GM12892 (cell line): ENCODE results near the gene DCLRE1B.
"Not testable (repeated sequence)": the region's sequence is repeated elsewhere in the genome, so short reads cannot be mapped to it uniquely, and the experiment has no call there.

Source experiments
- DNase-seq: peaks from one replicate; pipeline ENCODE4 v3.0.0; 2011; ENCODE audit not compliant: insufficient read length
- FAIRE-seq: peaks from 2 replicates; lab custom pipeline; 2011; peaks lifted over from hg19 to GRCh38; lab: Jason Lieb, UNC
- POLR2A ChIP-seq: IDR thresholded peaks from 2 replicates; pipeline ENCODE4 v1.6.1; 2011; ENCODE audit warnings: low read depth, low read length, control low read depth
- POLR2AphosphoS5 ChIP-seq: IDR thresholded peaks from 2 replicates; pipeline ENCODE4 v1.6.1; 2011; ENCODE audit warnings: low read depth, low read length, control low read depth
- TAF1 ChIP-seq: IDR thresholded peaks from 2 replicates; pipeline ENCODE4 v1.6.1; 2011; ENCODE audit warnings: low read depth, mild to moderate bottlenecking, control low read depth, low read length, borderline replicate concordance

DCLRE1B gene

DNA sequence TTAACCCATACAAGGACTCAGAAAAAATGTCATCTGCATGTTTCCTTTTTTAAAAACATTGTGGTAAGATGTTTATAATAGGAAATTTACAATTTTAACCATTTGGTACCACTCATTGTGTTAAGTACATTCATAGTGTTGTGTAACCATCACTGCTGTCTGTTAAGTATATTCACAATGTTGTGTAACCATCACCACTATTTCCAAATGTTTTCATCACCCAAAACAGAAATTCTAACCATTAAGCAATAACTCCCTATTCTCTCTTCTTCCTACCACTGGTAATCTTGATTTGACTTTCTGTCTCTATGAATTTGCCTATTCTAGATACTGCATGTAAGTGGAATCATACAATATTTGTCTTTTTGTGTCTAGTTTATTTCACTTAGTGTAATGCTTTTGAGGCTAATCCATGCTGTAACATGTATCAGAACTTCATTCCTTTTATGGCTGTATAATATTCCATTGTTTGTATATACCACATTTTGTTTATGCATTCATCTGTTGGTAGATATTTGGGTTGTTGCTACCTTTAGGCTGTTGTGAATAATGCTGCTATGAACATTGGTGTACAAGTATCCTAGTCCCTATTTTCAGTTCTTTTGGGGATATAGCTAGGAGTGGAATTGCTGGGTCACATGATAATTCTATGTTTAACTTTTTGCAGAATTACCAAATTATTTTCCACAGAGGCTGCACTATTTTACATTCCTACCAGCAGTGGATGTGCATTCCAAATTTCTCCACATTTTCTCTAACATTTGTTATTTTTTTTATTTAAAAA lies 38.1 kb downstream of the DCLRE1B start:
- FAIRE-seq (no peak), DNase-seq (no peak)

DNA sequence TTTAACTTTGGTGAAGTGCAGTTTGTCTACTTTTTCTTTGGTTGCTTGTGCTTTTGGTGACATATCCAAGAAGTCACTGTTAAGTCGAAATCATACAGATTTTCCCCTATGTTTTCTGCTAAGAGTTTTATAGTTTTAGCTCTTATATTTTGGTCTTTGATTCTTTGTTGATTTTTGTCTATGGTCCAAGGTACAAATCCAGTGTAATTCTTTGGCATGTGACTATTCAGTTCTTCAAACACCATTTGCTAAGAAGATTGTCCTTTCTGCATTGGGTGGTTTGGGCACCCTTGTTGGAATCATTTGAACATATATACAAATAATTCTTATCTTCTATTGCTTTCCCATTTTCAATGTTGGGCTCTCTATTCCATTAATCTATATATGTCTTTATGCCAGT lies 40.2 kb downstream of the DCLRE1B start:
- no peak for TF ChIP-seq TAF1
- TF ChIP-seq POLR2AphosphoS5 = no peak
- no peak for FAIRE-seq
- no peak for DNase-seq

More for the DNA sequence above, 38.1 kb downstream of the DCLRE1B start:
- TF ChIP-seq POLR2A = no peak
- TF ChIP-seq POLR2AphosphoS5 = no peak
- TF ChIP-seq TAF1 = no peak

DNA sequence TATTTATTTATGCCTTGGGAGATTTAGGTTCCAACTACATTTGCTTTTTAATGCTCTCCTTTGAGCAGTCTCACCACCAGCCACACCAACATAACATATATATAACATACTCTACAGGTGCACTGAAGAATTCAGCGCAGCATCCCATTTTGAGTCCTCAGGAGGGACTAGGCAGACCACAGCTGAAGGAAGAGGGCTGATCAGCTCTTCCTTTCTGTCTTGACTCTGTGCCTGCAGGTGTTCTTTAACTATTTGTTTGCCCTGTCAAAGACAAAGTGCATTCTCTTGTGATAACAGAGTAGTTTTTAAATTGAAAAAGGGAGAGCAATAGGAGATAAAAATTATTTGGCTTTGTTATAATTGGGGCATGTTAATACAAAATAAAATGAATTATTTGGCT lies 41.0 kb downstream of the DCLRE1B start:
- no peak for FAIRE-seq
- DNase-seq = no peak
- TF ChIP-seq POLR2A (no peak), POLR2AphosphoS5 (no peak), TAF1 (no peak)

DNA sequence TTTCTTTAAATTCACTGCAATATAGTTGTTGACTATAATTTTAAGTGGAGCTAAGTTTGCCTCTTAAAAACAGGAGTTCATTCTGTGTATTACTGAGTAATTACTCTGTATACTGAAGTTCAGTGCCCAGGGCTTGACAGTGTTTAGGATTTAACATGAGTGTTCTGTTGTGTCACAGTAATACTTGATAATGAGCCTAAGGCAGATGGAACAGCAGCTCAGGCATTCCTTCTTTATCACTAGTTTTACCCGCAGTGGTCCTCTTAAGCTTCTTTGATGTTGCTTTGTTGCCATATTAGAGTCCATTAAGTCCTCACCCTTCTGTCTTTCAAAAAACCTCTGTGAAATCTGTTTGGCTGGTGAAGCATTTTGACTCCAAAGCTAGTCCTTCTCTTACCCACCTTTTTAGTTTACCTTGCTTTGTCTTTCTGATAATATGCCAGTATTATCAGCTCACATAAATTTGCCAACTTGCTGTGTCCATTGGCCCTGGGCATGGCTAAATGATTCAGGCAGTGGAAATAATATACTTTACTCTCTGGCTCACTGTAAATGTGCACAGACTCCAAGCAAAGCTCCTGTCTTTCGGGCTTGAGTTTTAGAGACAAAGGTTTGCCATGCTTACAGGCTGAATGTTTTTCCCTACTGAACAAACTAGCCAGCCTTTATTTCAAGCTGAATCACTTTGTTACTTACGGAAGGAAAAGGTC lies 41.7 kb downstream of the DCLRE1B start:
- FAIRE-seq (no peak), DNase-seq (no peak)
- TF ChIP-seq TAF1 = no peak
- TF ChIP-seq POLR2AphosphoS5 = no peak
- TF ChIP-seq POLR2A = no peak

DNA sequence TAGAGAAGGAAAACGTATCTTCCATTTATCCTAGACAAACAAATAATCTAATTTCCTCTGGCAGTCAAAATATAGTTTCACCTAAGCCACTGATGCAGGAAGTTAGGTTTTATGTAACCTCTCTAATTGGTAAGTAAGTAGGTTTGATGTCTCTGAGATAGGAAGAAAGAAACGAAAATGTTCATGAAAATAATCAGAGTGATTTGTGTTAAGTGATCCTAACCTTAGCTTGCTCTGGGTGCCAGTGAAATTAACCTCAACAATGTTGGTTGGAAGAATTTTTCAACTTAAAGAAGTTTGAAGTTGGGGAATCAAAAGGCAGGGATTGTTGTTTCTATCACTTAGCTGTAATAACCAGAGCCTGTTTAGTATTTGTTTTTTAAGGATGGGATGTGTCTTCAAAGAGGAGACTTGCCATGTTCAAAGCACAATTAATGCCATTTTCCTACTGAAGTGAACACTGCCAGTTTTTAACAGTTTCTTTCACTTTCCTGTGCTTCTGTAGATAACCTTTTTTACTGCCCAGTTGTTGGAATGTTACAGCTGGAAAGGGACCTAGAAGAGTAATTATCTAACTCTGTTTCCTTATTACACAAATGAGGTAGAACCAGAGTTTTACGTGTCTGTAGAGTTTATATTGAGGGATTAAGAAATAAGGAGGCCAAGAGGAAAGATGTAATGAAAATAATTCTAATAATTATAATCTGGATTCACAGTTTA lies 42.4 kb downstream of the DCLRE1B start:
- FAIRE-seq = no peak
- TF ChIP-seq POLR2AphosphoS5 = no peak
- no peak for TF ChIP-seq POLR2A
- no peak for TF ChIP-seq TAF1
- DNase-seq = no peak

DNA sequence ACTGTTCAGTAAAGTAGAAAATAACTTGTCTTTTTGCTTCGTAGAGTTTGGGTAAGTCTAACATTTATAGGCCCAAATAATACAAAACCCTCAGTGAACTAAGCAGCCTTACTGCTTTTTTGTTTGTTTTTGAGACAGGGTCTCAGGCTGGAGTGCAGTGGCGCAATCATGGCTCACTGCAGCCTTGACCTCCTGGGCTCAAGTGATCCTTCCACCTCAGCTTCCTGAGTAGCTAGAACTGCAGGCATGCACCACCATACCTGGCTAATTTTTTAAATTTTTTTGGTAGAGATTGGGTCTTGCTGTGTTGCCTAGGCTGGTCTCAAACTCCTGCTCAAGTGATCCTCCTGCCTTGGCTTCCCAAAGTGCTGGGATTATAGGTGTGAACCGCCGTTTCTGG lies 43.0 kb downstream of the DCLRE1B start:
- DNase-seq, FAIRE-seq: not testable (repeated sequence)

DNA sequence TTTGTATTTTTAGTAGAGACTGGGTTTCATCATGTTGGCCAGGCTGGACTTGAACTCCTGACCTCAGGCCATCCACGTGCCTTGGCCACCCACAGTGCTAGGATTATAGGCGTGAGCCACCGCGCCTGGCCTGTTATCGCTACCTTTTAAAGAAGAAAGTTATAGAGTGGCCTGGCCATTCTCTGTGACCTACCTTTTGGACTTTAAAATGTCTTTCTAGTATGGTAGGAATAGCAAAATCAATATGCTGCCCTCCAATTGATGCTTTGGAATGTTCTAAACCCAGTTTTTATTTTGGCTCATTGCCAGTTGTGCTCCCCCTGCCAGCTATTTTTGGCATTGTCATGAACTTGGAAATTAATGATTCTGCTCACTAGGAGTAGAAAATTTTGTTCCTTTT lies 43.9 kb downstream of the DCLRE1B start:
- DNase-seq = no peak
- TF ChIP-seq TAF1 = no peak
- TF ChIP-seq POLR2A = no peak
- TF ChIP-seq POLR2AphosphoS5 = no peak
- FAIRE-seq = no peak

DNA sequence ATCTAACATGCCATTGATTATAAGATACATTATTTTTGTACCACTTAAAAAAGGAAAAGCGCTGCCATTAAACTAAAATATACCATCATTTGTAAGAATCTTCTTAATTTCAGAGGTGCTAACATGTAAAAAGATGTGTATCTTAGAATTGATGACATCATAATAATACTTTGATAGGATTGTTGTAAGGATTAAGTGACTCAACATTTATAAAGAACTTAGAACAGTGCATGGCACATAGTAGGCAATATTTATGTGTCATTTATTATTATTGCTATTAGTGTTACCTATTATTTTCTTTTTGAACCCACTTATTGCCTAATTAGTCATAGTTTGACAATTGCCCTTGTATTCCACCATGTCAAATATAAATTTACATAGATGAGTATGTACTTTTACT lies 45.8 kb downstream of the DCLRE1B start:
- DNase-seq (no peak), FAIRE-seq (no peak)
- TF ChIP-seq POLR2AphosphoS5 (no peak), TAF1 (no peak), POLR2A (no peak)

DNA sequence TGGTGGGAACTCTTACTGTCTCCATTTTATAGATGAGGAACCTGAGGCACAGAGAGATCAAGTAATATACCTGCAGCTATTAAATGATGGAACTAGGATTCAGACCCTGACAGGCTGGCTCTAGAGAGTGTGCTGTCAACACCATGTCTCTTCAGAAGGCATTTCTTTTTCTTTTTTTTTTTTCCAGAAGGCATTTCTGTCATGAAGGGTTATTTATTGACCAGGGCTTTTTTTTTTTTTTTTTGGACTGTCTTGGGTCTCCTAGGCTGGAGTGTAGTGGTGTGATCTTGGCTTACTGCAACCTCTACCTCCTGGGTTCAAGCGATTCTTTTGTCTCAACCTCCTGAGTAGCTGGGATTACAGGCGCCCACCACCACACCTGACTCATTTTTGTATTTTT lies 46.6 kb downstream of the DCLRE1B start:
- no peak for TF ChIP-seq POLR2AphosphoS5
- TF ChIP-seq TAF1 = no peak
- no peak for TF ChIP-seq POLR2A
- no peak for DNase-seq
- no peak for FAIRE-seq

DNA sequence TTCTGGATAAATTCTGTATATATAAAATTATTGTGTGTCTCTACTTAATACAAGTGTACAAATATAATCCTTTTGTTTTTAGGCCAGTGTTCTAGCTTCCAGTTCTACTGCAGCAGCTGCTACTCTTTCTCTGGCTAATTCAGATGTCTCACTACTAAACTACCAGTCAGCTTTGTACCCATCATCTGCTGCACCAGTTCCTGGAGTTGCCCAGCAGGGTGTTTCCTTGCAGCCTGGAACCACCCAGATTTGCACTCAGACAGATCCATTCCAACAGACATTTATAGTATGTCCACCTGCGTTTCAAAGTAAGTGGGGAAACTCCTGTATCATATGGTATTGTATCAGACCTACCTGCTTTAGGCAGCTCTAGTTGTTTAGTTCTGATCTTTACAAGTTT lies 52.9 kb downstream of the DCLRE1B start:
- TF ChIP-seq TAF1 (no peak), POLR2A (no peak), POLR2AphosphoS5 (no peak)
- DNase-seq = no peak
- no peak for FAIRE-seq

DNA sequence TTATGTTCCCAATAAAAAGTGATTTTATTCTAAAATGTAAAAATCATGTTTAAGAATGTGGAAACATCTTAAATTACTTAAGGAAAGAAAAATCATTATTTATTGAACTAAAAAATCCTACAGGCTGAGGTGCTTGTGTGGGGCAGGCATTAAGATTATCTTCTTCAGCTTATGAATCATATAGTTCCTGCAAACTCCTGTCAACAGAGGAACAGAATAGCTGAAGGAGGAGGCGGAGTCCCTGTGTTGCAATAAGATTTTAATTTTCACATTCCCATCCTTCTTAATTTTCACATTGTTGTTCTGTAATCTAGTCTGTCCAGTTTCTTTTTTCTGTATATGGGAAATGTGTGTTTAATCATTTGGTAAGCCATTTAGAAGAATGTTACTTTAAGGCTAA lies 53.6 kb downstream of the DCLRE1B start:
- TF ChIP-seq POLR2A = no peak
- no peak for TF ChIP-seq TAF1
- no peak for TF ChIP-seq POLR2AphosphoS5
- DNase-seq (no peak), FAIRE-seq (no peak)

DNA sequence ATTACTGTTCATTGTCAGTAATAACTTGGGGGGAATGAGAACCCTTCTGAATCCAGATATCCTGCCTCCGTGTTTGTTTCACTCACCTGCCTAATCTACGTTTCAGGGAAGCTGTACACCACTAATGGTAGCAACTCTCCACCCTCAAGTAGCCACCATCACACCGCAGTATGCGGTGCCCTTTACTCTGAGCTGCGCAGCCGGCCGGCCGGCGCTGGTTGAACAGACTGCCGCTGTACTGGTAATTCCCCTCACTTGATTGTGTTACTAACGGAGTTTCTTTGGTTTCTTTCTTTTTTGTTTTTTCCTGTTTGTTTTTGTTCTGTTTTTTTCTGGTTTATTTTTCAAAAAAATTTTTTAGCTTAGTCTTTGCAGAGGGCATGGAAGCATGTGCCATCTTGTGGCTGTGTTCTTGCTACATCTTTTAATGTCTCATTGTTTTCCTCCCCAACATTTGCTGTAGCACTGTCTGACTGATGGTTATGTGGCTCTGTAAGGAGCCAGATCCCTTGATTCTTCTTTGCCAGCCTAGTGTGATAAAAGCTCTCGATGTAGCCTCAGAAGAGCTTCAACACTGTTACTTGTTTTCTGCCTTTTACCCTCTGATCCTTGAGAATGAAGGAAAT lies 58.3 kb downstream of the DCLRE1B start:
- FAIRE-seq (no peak), DNase-seq (no peak)
- TF ChIP-seq TAF1 (no peak), POLR2AphosphoS5 (no peak)
